HK-2 (cell line): ENCODE data around the gene ALDH3A2.

ENCODE experiments used
- DNase-seq: peaks from one replicate; pipeline ENCODE4 v3.0.0-alpha.2; 2018; ENCODE audit not compliant: unreplicated experiment

Gene ALDH3A2

DNA sequence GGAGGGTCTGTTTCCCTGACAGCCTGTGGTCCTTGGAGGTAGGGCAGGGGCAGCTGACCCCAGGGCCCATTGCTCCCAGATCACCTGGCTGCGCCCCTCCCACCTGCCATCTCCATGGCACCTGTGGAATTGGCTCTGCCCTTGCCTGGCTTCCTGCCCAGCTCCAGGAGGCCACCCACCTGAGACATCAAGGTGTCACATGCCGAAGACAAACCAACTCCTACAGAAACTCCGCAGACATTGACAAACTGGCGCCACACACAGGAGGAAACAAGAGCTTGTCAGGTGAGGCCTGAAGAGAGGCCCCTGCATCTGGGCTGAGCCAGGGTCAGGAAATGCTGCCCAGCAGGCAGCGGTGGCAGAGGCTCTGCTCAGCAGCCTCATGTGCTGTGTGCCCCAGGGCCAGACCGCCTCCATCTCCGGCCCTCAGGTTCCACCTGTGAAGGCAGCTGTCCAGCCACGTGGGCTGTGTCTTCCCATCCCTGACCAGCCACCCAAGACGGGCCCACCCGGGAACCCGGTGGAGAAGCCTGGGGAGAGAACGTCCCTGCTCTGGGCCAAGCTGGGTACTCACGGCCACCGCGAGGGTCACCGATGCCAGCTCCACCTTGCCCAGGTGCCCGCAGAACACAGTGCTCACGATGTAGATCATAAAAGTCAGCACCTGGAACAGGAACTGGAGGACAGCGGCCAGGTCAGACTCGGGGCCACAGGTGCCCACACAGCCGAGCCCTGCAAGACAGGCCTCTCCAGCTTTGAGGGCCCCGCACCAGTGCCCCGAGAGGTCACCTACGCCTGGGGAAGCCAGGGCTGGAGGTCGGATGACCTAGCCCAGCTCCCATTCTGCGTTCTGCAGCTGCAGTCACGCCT is 66.2 kb downstream of the ALDH3A2 start:
- no peak for DNase-seq

GRCh38 chr17:19716108-19717030 is 67.8 kb downstream of the ALDH3A2 start, which contains the start of gene SLC47A2:
Gene SLC47A2 (minus strand): TSS chr17:19716584. CDS start chr17:19716555, 29 bp downstream.
- peak; percentile 57 for DNase-seq

DNA sequence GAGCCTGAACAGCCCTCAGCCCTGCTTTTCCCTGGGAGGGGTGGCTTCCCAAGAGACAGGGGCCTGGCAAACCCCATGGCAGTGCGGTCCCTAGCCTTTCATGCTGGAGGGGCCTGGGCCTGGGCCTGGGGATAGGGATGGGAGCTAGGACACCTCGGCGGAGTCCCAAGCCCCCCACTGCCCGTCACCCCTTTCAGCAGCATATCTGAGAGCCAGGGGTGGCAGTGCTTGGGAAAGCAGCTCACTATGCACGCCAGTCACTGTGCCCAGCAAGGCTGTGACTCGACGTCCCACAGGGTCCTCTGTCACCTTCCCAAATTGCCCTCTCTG is 68.4 kb downstream of the ALDH3A2 start:
- no peak for DNase-seq

- DNase-seq = no peak
Measured at GRCh38 chr17:19717411-19717908, 68.9 kb downstream of the ALDH3A2 start.

DNA sequence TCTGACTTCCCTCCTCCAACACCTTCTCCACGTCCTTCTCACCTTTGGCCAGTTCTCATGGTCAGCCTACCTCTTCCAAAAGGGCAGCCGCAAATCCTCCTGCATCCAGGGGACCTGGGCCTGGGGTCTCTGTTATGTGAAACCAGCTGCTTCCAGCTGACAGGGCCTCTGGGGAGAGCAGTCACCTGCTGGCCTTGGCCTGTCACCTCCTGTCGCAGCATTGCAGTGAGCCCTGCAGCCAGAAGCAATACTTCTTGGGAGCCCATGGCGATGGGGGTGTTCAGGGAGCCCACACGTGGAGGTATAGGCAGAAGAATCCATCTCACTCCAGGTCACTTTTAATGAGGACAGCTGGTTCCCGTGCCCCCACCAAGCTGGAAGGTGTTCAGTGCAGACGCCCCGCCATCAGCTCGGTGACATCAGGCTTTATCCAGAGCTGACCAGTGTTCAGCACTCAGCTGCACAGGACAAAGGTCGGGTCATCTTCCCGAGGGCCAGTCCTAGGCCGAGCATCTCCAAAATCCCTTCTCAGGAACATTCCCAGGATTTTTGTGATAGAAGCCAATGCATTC is 69.6 kb downstream of the ALDH3A2 start:
- DNase-seq = no peak

GRCh38 chr17:19718613-19719354 is 70.2 kb downstream of the ALDH3A2 start:
- DNase-seq = no peak

GRCh38 chr17:19719355-19720209 is 71.0 kb downstream of the ALDH3A2 start:
- DNase-seq = no peak

GRCh38 chr17:19720210-19720475 is 71.6 kb downstream of the ALDH3A2 start:
- no peak for DNase-seq

- peak; percentile 59 for DNase-seq
Measured at GRCh38 chr17:19720631-19721426, 72.3 kb downstream of the ALDH3A2 start.

GRCh38 chr17:19723964-19724363 is 75.4 kb downstream of the ALDH3A2 start:
- no peak for DNase-seq

GRCh38 chr17:19724501-19725420 is 76.2 kb downstream of the ALDH3A2 start:
- no peak for DNase-seq

DNA sequence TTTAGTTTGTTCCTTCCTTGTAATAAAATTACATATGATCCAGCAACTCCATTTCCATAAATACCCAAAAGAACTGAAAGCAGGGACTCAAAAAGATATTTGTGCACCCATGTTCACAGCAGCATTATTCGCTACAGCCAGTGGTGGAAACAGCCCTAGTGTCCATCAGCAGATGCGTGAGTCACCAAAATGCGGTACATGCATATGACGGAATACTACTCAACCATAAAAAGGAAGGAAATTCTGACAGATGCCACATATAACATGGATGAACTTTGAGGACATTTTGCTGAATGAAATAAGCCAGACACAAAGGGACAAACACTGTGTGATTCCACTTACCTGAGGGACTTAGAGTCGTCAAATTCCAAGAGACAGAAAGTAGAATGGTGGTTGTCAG is 76.9 kb downstream of the ALDH3A2 start:
- no peak for DNase-seq

DNA sequence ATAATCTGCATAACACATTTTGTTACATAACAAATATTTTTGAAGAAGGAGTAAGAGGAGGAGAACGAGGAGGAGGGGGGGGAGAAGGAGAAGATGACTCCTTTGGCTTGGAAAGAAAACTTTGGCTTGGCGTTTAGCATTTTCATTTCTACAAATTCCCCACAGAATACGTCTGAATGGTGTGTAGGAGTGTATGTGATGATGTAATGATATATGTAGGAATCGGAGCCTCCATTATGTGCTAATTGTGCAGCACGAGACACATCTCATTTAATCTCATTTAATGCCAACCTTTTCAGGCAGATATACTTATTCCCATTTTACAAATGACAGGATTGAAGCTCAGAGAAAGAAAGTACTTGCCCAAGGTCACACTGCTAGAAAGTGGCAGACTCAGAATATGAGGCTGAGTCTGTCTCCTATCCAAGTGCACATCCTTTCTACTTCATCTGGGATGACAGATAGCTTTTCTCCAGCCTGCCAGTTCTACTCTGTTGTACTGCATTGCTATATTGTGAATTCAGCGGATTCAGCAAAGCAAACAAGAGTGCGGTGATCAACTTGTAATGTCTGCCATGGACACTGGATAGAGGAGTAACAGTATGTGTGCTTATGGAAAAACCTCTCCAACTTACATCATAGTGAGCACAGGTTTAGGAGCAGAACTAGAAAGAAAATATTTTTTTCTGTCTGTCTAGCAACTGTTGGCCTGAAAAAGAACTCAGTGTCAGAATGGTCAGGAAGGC is 78.3 kb downstream of the ALDH3A2 start:
- no peak for DNase-seq
